HG03108 (cell line): Measurements from ENCODE around the gene ZSCAN18.

Experiments
- ATAC-seq: cut with Tn5 transposase; IDR thresholded peaks from one replicate; pipeline ENCODE4 v1.9.1; 2021; ENCODE audit warnings: moderate library complexity; ENCODE audit not compliant: unreplicated experiment

ZSCAN18 gene

DNA sequence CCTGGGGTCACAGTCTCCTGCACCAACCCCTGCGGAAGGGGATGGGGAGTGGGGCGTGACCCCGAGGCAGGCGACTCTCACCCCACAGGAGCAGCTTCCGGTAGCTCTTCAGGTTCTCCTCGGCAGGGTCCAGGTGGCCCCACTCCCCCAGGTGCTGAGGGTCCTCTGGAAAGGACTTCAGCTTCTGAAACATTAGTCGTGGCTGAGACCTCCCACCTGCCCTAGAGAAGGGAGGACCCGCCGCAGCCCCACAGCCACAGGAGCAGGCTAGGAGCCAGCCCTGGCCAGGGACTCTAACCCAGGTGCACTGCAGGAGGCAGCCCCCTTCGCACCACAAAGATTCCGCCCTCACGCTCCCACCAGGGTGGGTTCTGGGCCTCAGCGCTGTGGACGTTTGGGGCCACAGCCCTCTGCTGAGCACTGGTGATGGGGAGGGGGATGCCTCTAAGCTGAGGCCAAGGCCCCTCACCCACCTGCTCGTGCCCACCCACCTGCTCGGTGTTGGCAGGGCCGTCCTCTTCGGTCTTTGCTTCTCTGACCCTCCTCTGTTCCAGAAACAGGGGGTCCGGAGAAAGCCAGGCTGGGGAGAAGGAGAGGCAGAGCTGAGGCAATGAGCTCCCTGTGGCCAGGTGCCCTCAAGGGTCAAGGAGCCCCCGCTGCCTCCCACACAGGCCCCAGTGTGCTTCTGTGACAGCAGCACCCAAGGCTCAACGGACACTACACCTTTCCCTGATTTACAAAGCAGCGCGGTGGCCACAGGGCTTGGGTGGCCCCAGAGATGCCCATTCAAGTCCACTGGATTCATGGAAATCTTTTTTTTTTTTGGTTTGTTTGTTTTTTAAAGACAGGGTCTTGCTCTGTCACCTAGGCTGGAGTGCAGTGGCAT lies 11.0 kb downstream of the ZSCAN18 start:
- ATAC-seq: no peak

GRCh38 chr19:58085348-58085875 lies 12.6 kb downstream of the ZSCAN18 start:
- ATAC-seq: no peak

DNA sequence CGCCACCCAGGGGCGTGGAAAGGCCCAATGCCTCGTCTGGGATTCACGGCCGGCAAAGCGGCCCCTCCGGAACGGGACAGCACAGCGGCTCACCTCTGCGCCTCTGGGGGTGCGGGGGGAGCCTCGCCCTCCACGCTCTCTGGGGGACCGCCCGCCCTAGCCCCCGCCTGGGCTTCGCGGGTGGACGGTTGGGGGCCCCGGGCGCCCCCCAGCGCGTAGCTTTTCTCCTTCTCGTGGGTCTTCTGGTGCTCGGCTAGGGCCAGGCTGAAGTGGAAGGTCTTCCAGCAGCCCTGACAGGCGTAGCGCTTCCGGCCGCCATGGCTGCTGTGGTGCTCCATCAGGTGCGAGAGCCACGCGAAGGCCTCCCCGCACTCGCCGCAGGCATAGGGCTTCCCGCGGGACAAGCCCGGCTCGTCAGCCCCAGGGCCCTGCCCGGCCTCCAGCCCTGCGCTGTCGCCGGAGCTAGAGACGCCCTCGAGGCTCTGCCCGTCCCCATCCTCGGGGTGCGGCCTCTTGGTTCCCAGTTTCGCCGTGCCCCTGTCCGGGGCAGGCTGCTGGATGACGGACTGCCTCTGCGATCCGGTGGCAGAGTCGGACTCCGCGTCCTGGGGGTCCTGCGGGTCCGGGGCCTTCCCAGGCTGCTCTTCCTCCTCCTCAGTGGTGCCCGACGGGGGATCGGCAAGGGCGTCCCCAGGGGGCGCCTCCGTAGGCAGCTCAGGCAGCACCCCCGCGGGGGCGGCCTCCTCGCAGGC lies 13.3 kb downstream of the ZSCAN18 start:
- no peak for ATAC-seq

- no peak for ATAC-seq
Measured at GRCh38 chr19:58083021-58083420, 15.0 kb downstream of the ZSCAN18 start.

- no peak for ATAC-seq
Measured at GRCh38 chr19:58079792-58080191, 18.2 kb downstream of the ZSCAN18 start.

- ATAC-seq: no peak
Measured at GRCh38 chr19:58067240-58067912, 30.7 kb downstream of the ZSCAN18 start.

- no peak for ATAC-seq
Measured at GRCh38 chr19:58063712-58064111, 34.3 kb downstream of the ZSCAN18 start.

GRCh38 chr19:58060231-58060630 lies 37.8 kb downstream of the ZSCAN18 start:
- no peak for ATAC-seq

DNA sequence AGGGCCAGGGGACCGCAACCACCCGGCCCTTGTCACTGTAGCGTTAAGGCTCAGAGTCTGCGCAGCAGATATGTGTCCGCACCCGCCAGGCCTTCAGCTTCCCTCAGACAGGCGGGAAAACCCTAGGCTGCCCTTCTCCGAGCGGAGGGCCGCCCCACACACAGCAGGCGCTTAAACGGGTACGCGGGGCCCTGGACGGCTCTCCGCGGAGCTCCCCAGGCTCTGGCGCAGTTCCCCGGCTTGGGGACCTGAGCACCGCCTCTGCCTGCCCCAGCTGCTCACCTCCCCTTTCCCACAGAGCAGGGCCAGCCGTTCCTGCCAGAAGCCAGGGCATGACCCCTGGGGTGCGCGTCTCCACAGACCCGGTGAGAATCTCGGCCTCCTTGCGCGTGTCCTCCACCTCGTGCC lies 38.4 kb downstream of the ZSCAN18 start:
- no peak for ATAC-seq

DNA sequence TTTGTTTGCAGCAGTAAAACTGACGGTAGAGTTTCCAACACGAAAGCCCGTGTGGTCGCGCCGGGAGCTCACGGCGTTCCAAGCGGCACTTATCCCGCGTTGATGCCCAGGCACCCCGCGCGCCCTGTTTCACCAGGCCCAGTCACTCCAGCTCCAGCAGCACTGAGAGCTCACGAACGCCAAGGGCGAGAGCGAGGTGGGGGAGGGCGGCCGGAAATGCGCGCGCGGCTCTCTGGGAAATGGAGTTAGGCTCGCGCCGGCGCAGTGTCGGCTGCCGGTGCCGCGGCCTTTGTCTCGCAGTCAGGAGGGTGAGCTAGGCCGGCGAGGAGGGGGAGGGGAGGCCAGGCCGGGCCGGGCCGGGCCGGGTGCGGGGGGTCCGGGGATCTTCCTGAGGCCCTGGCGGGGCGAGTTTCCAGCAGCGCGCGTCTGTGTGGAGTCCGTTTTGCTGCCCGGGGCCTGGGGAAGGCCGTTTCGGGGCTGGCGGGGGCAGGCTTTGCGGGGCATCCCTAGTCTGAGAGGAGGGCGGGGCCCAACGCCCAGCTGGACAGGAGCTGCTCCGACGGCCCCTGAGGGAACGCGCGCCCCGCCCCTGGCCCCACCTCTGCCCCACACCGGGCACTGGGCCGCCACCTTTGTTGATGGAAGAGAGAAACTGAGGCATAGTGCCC lies 38.9 kb downstream of the ZSCAN18 start, which contains the start of gene ZNF135:
ZNF135 (plus strand) TSS at position 280 of the 668 bp plus-strand sequence. CDS start 721 bp downstream, outside the sequence.
- no peak for ATAC-seq

DNA sequence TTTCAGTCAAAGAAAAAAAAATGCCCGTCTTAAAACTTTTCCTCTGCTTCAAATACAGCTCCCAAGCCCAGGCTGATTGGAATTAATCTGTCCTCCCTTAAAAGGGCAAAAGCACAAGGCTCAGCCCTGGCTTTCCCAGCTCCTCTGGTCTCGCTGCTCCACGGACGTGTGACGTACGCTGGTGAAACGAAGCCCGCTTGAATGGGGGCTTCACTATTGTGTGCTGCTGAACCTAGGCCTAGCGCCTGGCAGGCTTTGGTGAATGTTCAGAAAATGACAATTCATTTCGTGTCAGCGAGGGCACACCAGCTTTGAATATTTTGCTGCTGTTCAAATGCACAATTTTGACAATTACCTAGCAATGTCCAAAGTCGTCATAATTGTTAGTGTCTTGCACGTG lies 39.6 kb downstream of the ZSCAN18 start:
- no peak for ATAC-seq

DNA sequence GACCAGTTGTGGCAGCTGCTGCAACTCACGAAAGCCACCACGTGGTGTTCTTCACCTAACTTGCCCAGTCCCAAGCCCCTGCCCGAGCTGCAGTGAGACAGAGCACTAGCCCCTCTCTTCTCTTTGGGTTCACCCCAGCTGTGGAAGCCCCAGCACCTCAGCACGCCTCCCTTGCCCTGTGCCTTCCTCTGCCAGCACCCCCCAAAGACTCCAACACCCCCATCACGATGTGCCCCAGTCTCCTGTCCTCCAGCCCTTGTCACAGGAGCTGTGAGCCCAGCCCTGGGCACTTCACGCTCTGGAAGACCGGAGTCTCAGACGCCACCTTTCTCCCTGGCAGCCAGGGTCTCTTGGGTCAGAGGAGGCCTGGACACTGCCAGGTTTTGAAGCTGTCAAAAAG lies 41.2 kb downstream of the ZSCAN18 start:
- no peak for ATAC-seq

GRCh38 chr19:58056261-58056660 lies 41.8 kb downstream of the ZSCAN18 start:
- ATAC-seq: no peak

DNA sequence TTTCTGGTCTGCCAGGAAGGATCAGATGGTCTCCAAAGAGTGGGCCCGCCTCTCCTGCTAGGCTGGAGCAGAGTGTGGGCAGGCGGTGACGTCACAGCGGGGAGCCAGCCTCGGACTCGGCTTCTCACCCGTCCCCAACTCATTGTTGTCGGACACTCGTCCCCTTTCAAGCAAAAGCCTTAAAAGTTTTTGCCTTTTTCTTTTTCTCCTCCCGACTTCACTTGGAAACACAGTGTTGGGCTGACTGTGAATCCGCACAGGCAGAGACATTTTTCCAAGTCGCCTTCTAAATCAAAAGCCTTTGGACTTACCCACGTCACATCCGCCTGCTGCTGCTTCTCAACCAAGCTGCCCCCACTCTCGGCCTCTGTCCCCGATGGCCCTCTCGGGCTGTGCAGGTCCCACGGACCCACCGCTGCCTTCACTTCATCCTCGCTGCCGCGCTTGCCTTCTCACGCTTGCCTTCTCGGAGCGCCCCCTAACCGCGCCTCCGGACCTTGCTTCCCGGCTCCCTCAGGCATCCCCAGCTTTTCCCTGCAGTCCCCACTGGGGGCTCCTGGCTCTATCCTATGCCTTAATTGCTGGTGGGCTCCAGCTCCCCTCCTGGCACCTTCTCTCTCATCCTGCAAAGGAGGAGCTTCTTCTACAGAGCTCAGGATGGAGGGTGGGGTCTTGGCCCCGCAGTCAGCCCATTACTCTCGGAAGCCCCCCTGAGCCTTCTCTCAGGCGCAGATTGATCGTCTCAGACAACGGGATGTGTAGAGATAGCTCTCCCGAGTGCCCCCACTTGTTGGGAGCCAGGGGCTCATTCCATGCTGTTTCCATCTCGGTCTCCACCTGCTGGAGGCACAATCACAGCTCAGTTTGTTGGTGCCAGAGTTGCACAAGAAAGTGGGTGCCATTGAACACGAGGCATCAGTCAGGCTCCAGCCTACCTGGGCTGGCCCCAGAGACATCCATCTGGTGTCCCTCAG lies 42.8 kb downstream of the ZSCAN18 start:
- ATAC-seq: no peak

GRCh38 chr19:58053480-58054156 lies 44.4 kb downstream of the ZSCAN18 start:
- no peak for ATAC-seq

- no peak for ATAC-seq
Measured at GRCh38 chr19:58052256-58052655, 45.8 kb downstream of the ZSCAN18 start.

DNA sequence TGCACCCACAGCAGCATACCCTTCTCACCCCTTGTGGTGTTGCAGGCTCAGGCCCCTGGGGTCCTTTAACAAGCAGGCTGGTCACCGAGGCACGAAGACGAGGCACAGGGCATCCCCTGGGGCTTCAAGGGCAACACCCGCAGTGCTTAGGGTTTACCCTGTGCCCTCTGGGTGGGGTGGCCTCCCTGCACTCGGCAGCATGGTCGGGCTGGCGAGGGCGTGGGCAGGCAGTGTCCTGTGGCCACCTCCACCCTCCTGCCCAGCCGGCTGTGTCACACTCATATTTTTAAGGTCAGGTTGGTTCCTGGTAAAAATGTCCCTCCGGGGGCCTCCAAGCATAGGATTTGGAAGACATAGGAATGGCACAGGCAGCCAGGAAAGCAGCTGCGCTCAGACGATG lies 50.4 kb downstream of the ZSCAN18 start:
- no peak for ATAC-seq

GRCh38 chr19:58046856-58047255 lies 51.2 kb downstream of the ZSCAN18 start:
- ATAC-seq: no peak
